GM21737 (cell line): ENCODE measurements around the gene SUSD3.
A peak's percentile ranks its signal among the peaks of the same experiment; 100 is the strongest.

Source experiments
- ATAC-seq: cut with Tn5 transposase; IDR thresholded peaks from one replicate; pipeline ENCODE4 v1.9.1; 2021; ENCODE audit warnings: mild to moderate bottlenecking, moderate library complexity; ENCODE audit not compliant: unreplicated experiment

SUSD3 gene

DNA sequence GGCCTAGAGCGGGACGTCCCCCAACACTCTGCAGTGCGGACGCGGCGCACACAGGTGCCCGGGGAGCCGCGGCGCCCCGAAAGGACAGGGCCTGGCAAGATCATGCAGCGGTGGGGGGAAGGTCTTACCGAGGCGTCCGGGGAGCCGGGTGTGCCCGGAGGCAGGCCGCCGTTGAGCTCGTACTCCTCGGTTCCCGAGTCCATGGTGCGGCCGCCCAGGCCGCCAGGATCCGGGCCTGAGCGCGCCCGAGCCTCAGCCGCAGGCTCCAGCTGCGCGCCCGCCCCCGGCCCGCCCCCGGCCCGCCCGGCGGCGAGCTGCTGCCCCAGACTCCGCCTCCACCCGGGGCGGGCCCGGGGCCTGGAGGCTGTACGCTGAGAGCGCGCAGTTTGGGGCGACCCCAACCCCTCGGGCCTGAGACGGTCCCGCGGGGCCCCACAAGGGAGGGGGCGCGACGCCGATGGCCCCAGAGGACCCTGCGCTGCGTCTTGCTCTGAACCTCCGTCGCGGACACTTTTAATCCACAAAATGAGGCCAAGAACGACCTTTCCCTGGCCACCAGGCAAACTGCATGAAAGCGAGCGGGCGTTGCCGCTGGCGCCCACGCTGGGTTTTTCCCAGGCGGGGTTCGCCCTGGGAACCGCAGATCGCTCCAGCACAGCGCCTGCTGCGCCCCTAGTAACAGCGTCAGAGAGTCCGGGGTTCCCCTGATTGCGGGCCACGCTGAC, 75.7 kb downstream of the SUSD3 start, which contains the start of gene NINJ1:
NINJ1 (minus strand) TSS at position 237 of the 725 bp plus-strand sequence; CDS start at position 203, 34 bp downstream.
- ATAC-seq, result peak; percentile 66
